Fibroblast of mammary gland (primary cell): ENCODE data around the gene MRPL53.

ENCODE experiments used
- DNase-seq: peaks from one replicate; pipeline ENCODE4 v3.0.0-alpha.2; 2010; ENCODE audit warnings: low read depth
- H3K4me3 ChIP-seq: 2 replicates; pipeline ENCODE4 v1.5.1; 2011; ENCODE audit warnings: low read depth, mild to moderate bottlenecking, low read length, moderate library complexity; ENCODE audit not compliant: control insufficient read depth
- TF ChIP-seq, protein P1 (sequence below): conservative IDR thresholded peaks from 2 replicates; pipeline ENCODE4 v1.5.1; 2011; ENCODE audit warnings: low read depth, low read length, inconsistent platforms; ENCODE audit not compliant: control insufficient read depth, insufficient read depth

The MRPL53 gene

DNA sequence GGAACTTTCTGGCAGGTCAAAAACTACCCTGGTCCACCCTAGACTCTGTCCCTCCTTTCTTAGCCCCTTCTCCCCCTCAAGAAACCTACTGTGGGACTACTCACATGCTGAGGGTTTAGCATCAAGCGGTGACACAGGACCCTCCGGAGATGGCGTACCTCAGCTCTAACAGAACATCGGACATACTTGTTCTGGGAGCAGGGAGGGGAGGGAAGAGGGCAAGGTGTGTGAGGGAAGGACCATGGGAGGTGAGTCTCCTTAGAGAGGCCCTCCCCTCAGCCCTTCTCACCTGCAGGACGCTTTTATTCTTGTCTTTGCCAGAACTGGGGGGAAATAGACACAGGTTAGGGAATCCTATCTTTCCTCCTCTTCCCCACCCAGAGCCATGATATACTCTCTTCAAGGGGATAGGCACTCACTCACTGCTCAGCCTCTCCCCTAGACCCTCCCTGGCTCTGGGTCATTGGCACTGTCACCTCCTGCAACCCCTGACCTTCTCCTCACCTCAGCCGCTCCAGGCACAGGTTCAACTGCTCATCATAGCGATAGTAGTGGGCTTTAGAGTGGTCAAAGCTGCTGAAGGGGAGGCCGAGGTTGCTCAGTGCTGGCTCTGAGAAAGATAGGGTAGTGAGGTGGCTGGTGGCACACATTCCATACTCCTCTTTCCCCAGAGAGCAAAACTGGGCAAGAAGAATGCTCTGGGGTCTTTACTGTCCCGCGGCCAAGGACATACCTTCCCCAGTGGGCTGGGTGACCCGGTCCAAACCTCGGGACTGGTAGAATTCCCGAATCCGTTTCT, 33.2 kb upstream of the MRPL53 start:
- H3K4me3 ChIP-seq, result peak overlapping the region; percentile 3
- TF ChIP-seq, protein P1, sequence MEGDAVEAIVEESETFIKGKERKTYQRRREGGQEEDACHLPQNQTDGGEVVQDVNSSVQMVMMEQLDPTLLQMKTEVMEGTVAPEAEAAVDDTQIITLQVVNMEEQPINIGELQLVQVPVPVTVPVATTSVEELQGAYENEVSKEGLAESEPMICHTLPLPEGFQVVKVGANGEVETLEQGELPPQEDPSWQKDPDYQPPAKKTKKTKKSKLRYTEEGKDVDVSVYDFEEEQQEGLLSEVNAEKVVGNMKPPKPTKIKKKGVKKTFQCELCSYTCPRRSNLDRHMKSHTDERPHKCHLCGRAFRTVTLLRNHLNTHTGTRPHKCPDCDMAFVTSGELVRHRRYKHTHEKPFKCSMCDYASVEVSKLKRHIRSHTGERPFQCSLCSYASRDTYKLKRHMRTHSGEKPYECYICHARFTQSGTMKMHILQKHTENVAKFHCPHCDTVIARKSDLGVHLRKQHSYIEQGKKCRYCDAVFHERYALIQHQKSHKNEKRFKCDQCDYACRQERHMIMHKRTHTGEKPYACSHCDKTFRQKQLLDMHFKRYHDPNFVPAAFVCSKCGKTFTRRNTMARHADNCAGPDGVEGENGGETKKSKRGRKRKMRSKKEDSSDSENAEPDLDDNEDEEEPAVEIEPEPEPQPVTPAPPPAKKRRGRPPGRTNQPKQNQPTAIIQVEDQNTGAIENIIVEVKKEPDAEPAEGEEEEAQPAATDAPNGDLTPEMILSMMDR, result no peak

GRCh38 chr2:74504591-74504990, 32.1 kb upstream of the MRPL53 start:
- H3K4me3 ChIP-seq, result peak overlapping the region; percentile 63
- no peak for DNase-seq
- TF ChIP-seq, protein P1, result no peak

More for the DNA sequence above, 33.2 kb upstream of the MRPL53 start:
- DNase-seq, result no peak

DNA sequence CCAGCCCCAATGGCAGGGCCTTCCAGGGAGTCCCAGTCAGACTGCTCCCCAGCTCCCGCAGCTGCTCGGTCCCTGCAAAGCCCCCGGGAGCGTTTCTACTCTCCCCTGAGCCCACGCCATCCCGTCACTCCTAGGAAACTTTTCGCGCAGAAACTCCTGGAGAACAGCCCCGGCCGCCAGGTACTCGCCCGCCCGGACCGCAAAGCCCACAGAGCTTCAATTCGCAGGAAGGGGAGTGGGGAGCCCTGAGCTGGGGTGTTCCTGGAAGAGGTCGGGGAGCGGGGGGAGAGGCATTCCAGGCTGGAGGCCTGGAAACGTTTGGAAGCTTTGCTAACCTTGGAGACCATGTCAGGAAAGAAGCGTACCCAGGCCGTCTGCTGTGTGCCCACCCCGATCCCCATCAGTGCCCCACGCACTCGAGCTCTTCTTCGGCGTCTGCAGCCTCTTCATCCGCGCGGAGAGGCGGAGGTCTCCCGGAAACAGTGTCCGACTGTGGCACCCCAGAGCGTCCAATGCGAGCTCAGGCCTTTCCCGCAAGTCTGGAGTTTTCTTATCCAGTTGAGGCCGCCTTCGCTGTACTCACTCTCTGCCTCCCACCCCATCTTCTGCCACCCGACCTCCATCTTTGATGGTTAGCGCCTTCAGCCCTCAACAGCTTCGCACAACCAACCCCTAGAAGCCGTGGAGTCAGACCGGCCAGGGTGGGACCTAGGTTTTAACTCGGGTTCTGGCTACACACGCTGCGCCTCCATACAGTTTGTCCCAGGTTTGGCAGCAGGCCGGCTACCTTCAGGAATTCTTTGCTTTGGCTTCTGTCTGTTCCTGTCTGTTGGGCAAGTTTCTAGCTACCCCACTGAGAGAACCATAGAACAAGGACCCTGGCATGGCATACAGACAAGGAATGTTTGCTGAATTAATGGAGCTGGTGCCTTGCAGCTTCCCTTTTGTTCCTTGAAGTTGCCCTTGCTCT, 31.3 kb upstream of the MRPL53 start:
- TF ChIP-seq, protein P1, result no peak
- DNase-seq, result no peak
- peak overlapping the region; percentile 63 for H3K4me3 ChIP-seq

GRCh38 chr2:74502720-74503505, 30.4 kb upstream of the MRPL53 start:
- H3K4me3 ChIP-seq, result peak overlapping the region; percentile 63
- TF ChIP-seq, protein P1, result peak; percentile 19
- peak; percentile 89 for DNase-seq

- H3K4me3 ChIP-seq, result peak overlapping the region; percentile 63
- TF ChIP-seq, protein P1, result no peak
- DNase-seq, result no peak
Measured at GRCh38 chr2:74502147-74502719, 29.8 kb upstream of the MRPL53 start.
